H9 (cell line): ENCODE results near the gene SHBG. TPM values are rescaled to one million over a fixed set of nuclear protein-coding genes. Genes with fewer than 3 reads are reported as not detected.
A peak's percentile ranks its signal among the peaks of the same experiment; 100 is the strongest.
"Not testable (repeated sequence)": the region's sequence is repeated elsewhere in the genome, so short reads cannot be mapped to it uniquely, and the experiment has no call there.

Experiments
- DNase-seq: peaks from one replicate; pipeline ENCODE4 v3.0.0-alpha.2; 2017
- H2AFZ ChIP-seq: one replicate; pipeline ENCODE4 v1.6.1; 2013; ENCODE audit warnings: mild to moderate bottlenecking, low read length, control low read depth, moderate library complexity
- H2AK5ac ChIP-seq: 2 replicates; pipeline ENCODE4 v1.6.1; 2013; ENCODE audit warnings: low read length, control low read depth, mixed read lengths; ENCODE audit not compliant: insufficient read length
- H2BK120ac ChIP-seq: one replicate; pipeline ENCODE4 v1.6.1; 2013; ENCODE audit warnings: low read depth, mild to moderate bottlenecking, low read length, control low read depth, inconsistent platforms; ENCODE audit not compliant: poor library complexity, severe bottlenecking
- H2BK12ac ChIP-seq: 2 replicates; pipeline ENCODE4 v1.6.1; 2013; ENCODE audit warnings: low read length, control low read depth, mixed read lengths, low read depth; ENCODE audit not compliant: insufficient read length
- H2BK15ac ChIP-seq: 2 replicates; pipeline ENCODE4 v1.6.1; 2013; ENCODE audit warnings: low read depth, low read length, control low read depth
- H2BK20ac ChIP-seq: one replicate; pipeline ENCODE4 v1.6.1; 2013; ENCODE audit warnings: low read depth, mild to moderate bottlenecking, low read length, control low read depth, inconsistent platforms; ENCODE audit not compliant: poor library complexity, severe bottlenecking
- H2BK5ac ChIP-seq: 2 replicates; pipeline ENCODE4 v1.6.1; 2013; ENCODE audit warnings: low read length, control low read depth, mixed read lengths; ENCODE audit not compliant: insufficient read length
- H3K14ac ChIP-seq: 2 replicates; pipeline ENCODE4 v1.6.1; 2013; ENCODE audit warnings: low read length, control low read depth; ENCODE audit not compliant: insufficient read depth
- H3K18ac ChIP-seq: 2 replicates; pipeline ENCODE4 v1.6.1; 2013; ENCODE audit warnings: low read depth, mild to moderate bottlenecking, mixed read lengths, low read length, control low read depth; ENCODE audit not compliant: insufficient read length
- H3K23ac ChIP-seq: 2 replicates; pipeline ENCODE4 v1.6.1; 2013; ENCODE audit warnings: low read length, control low read depth, mixed read lengths, low read depth; ENCODE audit not compliant: insufficient read length
- H3K23me2 ChIP-seq: 2 replicates; pipeline ENCODE4 v1.6.1; 2013; ENCODE audit warnings: low read depth, mild to moderate bottlenecking, mixed read lengths, low read length, control low read depth; ENCODE audit not compliant: insufficient read length, poor library complexity, severe bottlenecking
- H3K27ac ChIP-seq: 2 replicates; pipeline ENCODE4 v1.5.1; 2013; ENCODE audit warnings: low read length, control low read depth, mixed read lengths, low read depth; ENCODE audit not compliant: insufficient read length
- H3K27me3 ChIP-seq: 2 replicates; pipeline ENCODE4 v1.6.1; 2013; ENCODE audit warnings: low read length, control low read depth, inconsistent platforms; ENCODE audit not compliant: insufficient read depth
- H3K4ac ChIP-seq: 2 replicates; pipeline ENCODE4 v1.6.1; 2013; ENCODE audit warnings: low read depth, mild to moderate bottlenecking, control low read depth, inconsistent platforms, low read length, moderate library complexity
- H3K4me1 ChIP-seq: 2 replicates; pipeline ENCODE4 v1.6.1; 2013; ENCODE audit warnings: low read length, control low read depth, inconsistent platforms; ENCODE audit not compliant: insufficient read depth
- H3K4me2 ChIP-seq: 2 replicates; pipeline ENCODE4 v1.6.1; 2013; ENCODE audit warnings: low read length, control low read depth, mixed read lengths; ENCODE audit not compliant: insufficient read length, insufficient read depth
- H3K56ac ChIP-seq: 2 replicates; pipeline ENCODE4 v1.6.1; 2013; ENCODE audit warnings: low read depth, mild to moderate bottlenecking, mixed read lengths, low read length, control low read depth; ENCODE audit not compliant: insufficient read length
- H3K79me1 ChIP-seq: 2 replicates; pipeline ENCODE4 v1.6.1; 2013; ENCODE audit warnings: low read depth, mild to moderate bottlenecking, moderate library complexity, low read length, control low read depth, inconsistent platforms; ENCODE audit not compliant: insufficient read depth, poor library complexity, severe bottlenecking
- H3K79me2 ChIP-seq: 2 replicates; pipeline ENCODE4 v1.6.1; 2013; ENCODE audit warnings: low read length, control low read depth, inconsistent platforms; ENCODE audit not compliant: insufficient read depth
- H3K9ac ChIP-seq: 2 replicates; pipeline ENCODE4 v1.6.1; 2013; ENCODE audit warnings: low read length, control low read depth, mixed read lengths; ENCODE audit not compliant: insufficient read length; ENCODE audit errors: extremely low read depth
- H3K9me3 ChIP-seq: one replicate; pipeline ENCODE4 v1.6.1; 2013; ENCODE audit warnings: low read depth, low read length, inconsistent platforms; ENCODE audit not compliant: control insufficient read depth
- H3T11ph ChIP-seq: one replicate; pipeline ENCODE4 v1.6.1; 2013; ENCODE audit warnings: mild to moderate bottlenecking, low read length, control low read depth, inconsistent platforms
- H4K20me1 ChIP-seq: one replicate; pipeline ENCODE4 v1.6.1; 2013; ENCODE audit not compliant: control insufficient read depth, insufficient read length, insufficient read depth
- H4K5ac ChIP-seq: 2 replicates; pipeline ENCODE4 v1.6.1; 2013; ENCODE audit warnings: low read depth, mild to moderate bottlenecking, mixed read lengths, low read length, control low read depth; ENCODE audit not compliant: insufficient read length
- H4K8ac ChIP-seq: replicated peaks from 2 replicates; pipeline ENCODE4 v1.6.1; 2013; ENCODE audit warnings: low read length, control low read depth, mixed read lengths, low read depth; ENCODE audit not compliant: insufficient read length
- H4K91ac ChIP-seq: 2 replicates; pipeline ENCODE4 v1.6.1; 2013; ENCODE audit warnings: low read depth, mild to moderate bottlenecking, moderate library complexity, mixed read lengths, low read length, control low read depth; ENCODE audit not compliant: insufficient read length
- H3K27ac Mint-ChIP-seq, 3 experiments: 2 replicates in 2 of 3; 3 replicates in 1 of 3; pipeline ENCODE4 v1.8.0; 2020 to 2021; ENCODE audit warnings: mixed read lengths in 3 of 3, mild to moderate bottlenecking in 1 of 3, moderate library complexity in 1 of 3
- H3K27me3 Mint-ChIP-seq: 2 replicates; pipeline ENCODE4 v1.8.0; 2021; ENCODE audit warnings: low read depth, mild to moderate bottlenecking, moderate library complexity, mixed read lengths
- H3K36me3 Mint-ChIP-seq, 3 experiments: 2 replicates in 2 of 3; 3 replicates in 1 of 3; pipeline ENCODE4 v1.8.0; 2020 to 2021; ENCODE audit warnings: low read depth in 3 of 3, mixed read lengths in 3 of 3; ENCODE audit not compliant: insufficient read depth in 1 of 3
- H3K4me1 Mint-ChIP-seq, 2 experiments: 2 replicates each; pipeline ENCODE4 v1.8.0; 2020; ENCODE audit warnings: mixed read lengths in 2 of 2
- H3K4me3 Mint-ChIP-seq, 2 experiments: 2 replicates in 1 of 2; 3 replicates in 1 of 2; pipeline ENCODE4 v1.8.0; 2020 to 2021; ENCODE audit warnings: mild to moderate bottlenecking in 2 of 2, mixed read lengths in 2 of 2, moderate library complexity in 1 of 2
- H3K9me3 Mint-ChIP-seq, 2 experiments: 2 replicates in 1 of 2; 3 replicates in 1 of 2; pipeline ENCODE4 v1.8.0; 2020; ENCODE audit warnings: mild to moderate bottlenecking in 2 of 2, mixed read lengths in 2 of 2, moderate library complexity in 1 of 2
- CTCF ChIP-seq: fragments of 200-600 bp; sonication (generic); conservative IDR thresholded peaks from 3 replicates; pipeline ENCODE4 v1.8.0; 2021; ENCODE audit warnings: antibody characterized with exemption, mild to moderate bottlenecking
- WGBS: extraction: QIAGEN DNeasy Blood & Tissue Kit; methylation state at CpG from one replicate; pipeline ENCODE4 v1.1.7; 2013; ENCODE audit warnings: missing lambda C conversion rate, low lambda C conversion rate, mixed read lengths; ENCODE audit not compliant: insufficient read length; ENCODE audit errors: extremely low coverage; 5-methylcytosine and 5-hydroxymethylcytosine counted together
- total RNA-seq: library from RNA; stranded (reverse); gene quantifications from 2 replicates; pipeline ENCODE4 v1.2.1, GENCODE V29; 2021

The SHBG gene
- total RNA-seq, 1 experiment from 2014 or later: 1.6 TPM

- Histone ChIP-seq H4K20me1 (no peaks in the 10 kb centered on the region), H2BK12ac (no peak overlapping the region), H3K4me2 (no peak overlapping the region), H3K4me1 (no peaks in the 10 kb centered on the region; the same call in 1 of the 2 replicates), H3K79me1 (no peaks in the 10 kb centered on the region), H3K18ac (no peak overlapping the region), H3K27ac (no peak overlapping the region), H3K9ac (no peak overlapping the region), H3K4ac (no peak overlapping the region), H4K5ac (no peak overlapping the region), H3T11ph (no peak overlapping the region), H2BK120ac (no peak overlapping the region), H3K23ac (no peak overlapping the region), H2AFZ (no peak overlapping the region), H3K14ac (no peak overlapping the region), H2BK15ac (no peak overlapping the region), H3K23me2 (peaks cover 10% of the 10 kb centered on the region), H3K79me2 (no peaks in the 10 kb centered on the region), H4K8ac (no peak overlapping the region), H3K56ac (no peak overlapping the region), H2BK20ac (no peak overlapping the region), H2BK5ac (no peak overlapping the region), H2AK5ac (no peak overlapping the region), H3K9me3 (no peaks in the 10 kb centered on the region), H4K91ac (no peak overlapping the region), H3K27me3 (no peaks in the 10 kb centered on the region)
- Mint-ChIP-seq H3K4me3 (no peak overlapping the region), H3K9me3 (no peaks in the 10 kb centered on the region), H3K27me3 (no peaks in the 10 kb centered on the region), H3K36me3 (peaks cover 39 to 66% (median 65%) of the 10 kb centered on the region in 3 experiments), H3K4me1 (peaks cover 21 to 36% of the 10 kb centered on the region in 2 experiments), H3K27ac (peak overlapping the region in 2 of 3 experiments; percentile 9 to 78; a peak in 3 of 7 replicates)
- no peak for TF ChIP-seq CTCF
- DNase-seq: no peak
- no CpG with 5 or more reads among the region's 12 CpGs for WGBS
Observed at GRCh38 chr17:7593296-7593695, 36.6 kb upstream of the SHBG start.

GRCh38 chr17:7597561-7597960 is 32.4 kb upstream of the SHBG start:
- not testable (repeated sequence) for H3K4me1 Mint-ChIP-seq

More at GRCh38 chr17:7597561-7597960, 32.4 kb upstream of the SHBG start:
- not testable (repeated sequence) for H2AK5ac ChIP-seq, H3K9ac ChIP-seq, H2BK120ac ChIP-seq, H3K27ac Mint-ChIP-seq, H3K4me3 Mint-ChIP-seq, H2BK5ac ChIP-seq, H4K8ac ChIP-seq, H3T11ph ChIP-seq, H3K4me2 ChIP-seq, H4K20me1 ChIP-seq, H2BK15ac ChIP-seq, H3K23ac ChIP-seq, H3K79me2 ChIP-seq, H3K4me1 ChIP-seq, H3K14ac ChIP-seq, H3K56ac ChIP-seq, H4K5ac ChIP-seq, DNase-seq, H3K23me2 ChIP-seq, H2BK20ac ChIP-seq, H3K18ac ChIP-seq, H3K27me3 Mint-ChIP-seq, H2BK12ac ChIP-seq, H3K4ac ChIP-seq, H4K91ac ChIP-seq, H2AFZ ChIP-seq, H3K9me3 Mint-ChIP-seq, H3K27ac ChIP-seq, H3K9me3 ChIP-seq, H3K79me1 ChIP-seq, H3K27me3 ChIP-seq
- peaks cover 57 to 87% (median 81%) of the 10 kb centered on the region in 3 experiments for H3K36me3 Mint-ChIP-seq
- no CpG with 5 or more reads among the region's 5 CpGs for WGBS
